ENCODE results near the gene TIMP3.

The TIMP3 gene

DNA sequence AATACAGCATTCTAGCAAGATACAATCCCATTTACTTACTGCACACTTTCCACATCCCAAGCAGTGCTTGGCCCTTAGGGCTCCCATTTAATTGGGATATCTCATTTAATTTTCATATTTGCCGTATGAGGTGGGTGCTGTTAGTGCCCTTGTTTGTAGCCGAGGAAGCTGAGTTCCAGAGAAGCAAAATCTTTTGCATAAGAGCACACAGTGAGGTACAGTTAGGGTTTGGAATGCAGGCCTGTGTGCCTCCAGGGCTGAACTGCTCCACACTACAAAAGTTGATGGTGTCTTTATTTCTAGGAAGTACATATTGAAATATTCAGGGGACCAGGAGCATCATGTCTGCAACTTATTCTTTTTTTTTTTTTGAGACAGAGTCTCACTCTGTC lies 15.5 kb upstream of the TIMP3 start:
- DNase-seq (ENCODE audit: low read depth in 2 of 2), result no peak

DNA sequence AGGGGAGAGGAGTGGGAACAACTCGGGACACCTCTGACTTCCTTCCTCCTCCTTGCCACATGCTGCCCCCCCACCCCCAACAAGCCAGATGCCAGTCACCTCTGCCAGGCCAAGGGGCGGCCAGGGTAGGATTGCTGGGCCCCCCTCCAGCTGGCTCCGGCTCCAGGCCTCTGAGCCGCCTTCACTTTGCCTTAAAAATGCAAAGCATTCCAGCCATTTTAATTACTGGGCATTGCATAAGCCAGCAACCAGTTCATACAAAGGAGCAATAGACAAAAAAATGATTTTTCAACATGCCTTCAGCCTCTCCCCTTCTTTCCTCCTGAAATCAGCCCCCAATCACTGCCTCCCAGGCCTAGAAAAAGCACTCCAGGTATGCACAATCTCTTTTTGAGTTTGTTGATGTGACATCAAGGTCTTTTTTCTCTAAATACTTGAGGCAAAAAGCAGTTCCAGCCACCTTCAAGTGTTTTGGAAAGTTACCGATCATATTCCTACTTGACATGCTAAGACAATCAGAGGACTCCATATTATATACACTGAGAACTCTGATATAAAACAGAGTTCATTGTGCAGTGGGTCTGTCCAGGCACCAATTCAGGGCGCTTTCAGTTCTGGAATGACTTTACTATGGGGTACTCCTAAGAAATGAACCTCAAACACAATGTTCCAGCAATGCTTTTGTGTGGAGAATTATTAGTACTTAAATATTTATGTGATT lies 12.4 kb upstream of the TIMP3 start:
- DNase-seq (ENCODE audit: low read depth in 2 of 2), result no peak

DNA sequence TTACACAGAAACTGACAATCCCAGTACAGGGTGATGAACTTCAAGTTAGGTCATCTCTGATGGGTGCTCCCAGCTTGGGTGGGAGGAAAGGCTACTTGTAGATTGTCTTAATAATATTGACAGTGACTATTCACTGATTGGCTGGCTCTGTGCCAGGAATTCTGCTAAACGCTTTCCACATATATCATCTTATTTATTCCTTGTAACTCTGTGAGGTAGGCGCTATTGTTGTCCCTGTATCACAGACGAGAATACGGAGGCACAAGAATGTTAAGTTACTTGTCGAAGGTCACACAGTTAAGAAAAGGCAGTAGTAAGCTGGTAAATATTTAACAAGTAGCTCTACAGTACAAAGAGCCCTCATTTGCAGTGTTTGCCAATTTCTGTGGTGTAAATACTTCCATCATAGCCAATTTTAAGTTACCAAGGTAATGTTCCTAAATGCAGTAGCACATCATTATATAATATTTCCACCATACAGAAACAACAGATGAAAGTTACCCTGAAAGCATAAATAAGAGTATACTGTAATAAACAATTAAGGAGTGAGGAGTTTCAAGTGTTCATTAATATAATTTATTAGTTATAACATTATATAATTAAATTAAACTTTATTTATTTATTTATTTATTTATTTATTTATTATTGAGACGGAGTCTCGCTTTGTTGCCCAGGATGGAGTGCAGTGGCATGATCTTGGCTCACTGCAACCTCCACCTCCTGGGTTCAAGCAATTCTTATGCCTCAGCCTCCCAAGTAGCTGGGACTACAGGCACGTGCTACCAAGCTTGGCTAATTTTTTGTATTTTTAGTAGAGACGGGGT lies 11.5 kb upstream of the TIMP3 start:
- no peak for DNase-seq (ENCODE audit: low read depth in 2 of 2)

GRCh38 chr22:32791056-32791455 lies 10.4 kb upstream of the TIMP3 start:
- DNase-seq (ENCODE audit: low read depth in 2 of 2), result no peak

DNA sequence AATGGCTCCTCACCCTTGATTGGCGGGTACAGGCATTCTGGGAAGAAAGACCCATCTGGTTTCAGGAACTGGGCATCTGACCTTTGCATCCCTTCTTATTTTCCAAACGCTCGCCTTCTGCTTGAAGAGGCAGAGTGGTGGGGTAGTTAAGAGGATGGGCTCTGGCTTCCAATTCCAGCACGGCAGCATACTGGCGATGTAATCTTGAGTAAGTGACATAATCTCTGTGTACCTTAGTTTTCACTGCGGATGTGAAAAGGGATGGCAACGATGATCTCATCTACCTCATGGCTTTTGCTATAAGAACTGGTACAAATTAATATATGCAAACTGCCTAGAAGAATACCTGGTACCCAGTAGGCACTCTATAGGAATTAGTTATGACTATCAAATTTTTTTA lies 10.0 kb upstream of the TIMP3 start:
- no peak for DNase-seq (ENCODE audit: low read depth in 2 of 2)

DNA sequence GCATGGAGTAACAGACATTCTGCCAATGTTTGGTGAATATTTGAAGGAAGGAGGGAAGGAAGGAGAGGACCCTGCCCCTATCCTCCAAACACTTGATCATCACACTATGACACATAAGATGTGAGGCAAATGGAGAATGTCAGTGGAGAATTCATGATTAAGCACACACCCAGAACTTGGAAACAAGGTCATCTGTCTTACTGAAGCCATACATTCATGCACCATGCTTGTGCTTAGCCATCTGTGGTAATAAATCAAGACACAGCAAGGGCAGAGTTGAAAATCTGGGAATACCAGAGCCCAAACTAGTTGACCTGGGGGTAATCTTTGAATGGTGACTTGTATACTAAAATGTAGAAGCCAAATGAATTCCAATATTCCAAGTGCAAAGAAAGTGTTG lies 7.9 kb upstream of the TIMP3 start:
- DNase-seq (ENCODE audit: low read depth in 2 of 2), result no peak

- DNase-seq (ENCODE audit: low read depth in 2 of 2), result no peak
Observed at GRCh38 chr22:32794449-32795213, 6.9 kb upstream of the TIMP3 start.

DNA sequence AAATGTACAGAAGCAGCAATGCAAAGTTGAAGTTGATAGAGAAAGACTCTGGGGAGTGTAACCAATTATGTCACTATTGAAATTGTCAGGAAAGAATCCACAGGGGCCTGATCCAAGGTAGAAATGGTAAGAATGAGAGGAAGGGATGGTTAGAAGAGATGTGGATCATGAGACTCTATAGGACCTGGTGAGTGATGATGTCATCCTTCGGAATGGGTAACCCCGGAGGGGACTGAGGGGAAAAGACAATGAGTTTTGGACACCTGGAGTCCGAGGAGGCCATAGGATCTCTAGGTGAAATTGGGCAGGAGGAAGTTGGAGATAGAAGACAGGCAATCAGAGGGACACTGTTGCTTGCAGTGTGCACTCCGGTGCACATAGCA lies 6.3 kb upstream of the TIMP3 start:
- DNase-seq (ENCODE audit: low read depth in 2 of 2), result no peak

DNA sequence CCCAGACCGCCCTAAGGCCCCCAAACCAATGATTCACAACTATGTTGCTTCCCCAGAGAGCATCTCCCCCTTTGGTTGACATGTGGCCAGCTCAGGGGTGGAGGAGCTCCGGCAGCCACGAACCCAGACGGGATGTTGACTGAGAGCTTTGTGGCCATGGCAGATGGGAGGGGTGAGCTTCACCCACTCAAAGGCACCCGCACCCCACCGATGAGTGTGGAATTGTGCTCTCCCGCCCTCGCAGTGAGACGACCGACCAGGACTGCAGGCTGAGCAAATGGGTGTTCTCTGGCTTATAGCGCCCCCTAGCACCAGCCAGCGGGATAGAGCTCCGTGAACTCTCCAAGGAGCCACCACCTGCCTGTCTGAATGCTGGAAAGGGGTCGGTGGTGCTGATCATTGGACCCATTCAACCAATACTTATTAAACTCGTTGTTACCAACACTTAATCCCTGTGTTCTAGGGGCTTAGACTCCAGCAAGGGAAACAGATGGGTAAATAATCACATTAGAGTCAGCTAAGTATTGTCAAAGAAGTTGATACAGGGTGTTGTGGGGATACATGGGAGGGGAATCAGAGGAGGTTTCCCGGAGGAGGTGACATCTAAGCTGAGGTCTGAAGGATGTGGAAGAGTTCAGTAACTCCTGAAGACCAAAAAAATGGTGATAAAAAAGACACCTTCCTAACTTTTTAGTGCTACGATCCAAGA lies 4.5 kb upstream of the TIMP3 start:
- peak; percentile 7 to 26 for DNase-seq (ENCODE audit: low read depth in 2 of 2)

- DNase-seq (ENCODE audit: low read depth in 2 of 2), result no peak
Observed at GRCh38 chr22:32799496-32799895, 2.0 kb upstream of the TIMP3 start.

- DNase-seq (ENCODE audit: low read depth in 2 of 2), result no peak
Observed at GRCh38 chr22:32800158-32800882, 1.2 kb upstream of the TIMP3 start.

GRCh38 chr22:32800994-32801536 lies 440 bp upstream of the TIMP3 start:
- no peak for DNase-seq (ENCODE audit: low read depth in 2 of 2)

- DNase-seq (ENCODE audit: low read depth in 2 of 2), result no peak
Observed at GRCh38 chr22:32802237-32802765, 796 bp downstream of the TIMP3 start.

GRCh38 chr22:32803020-32803737 lies 1.7 kb downstream of the TIMP3 start:
- no peak for DNase-seq (ENCODE audit: low read depth in 2 of 2)

GRCh38 chr22:32803738-32804435 lies 2.4 kb downstream of the TIMP3 start:
- DNase-seq (ENCODE audit: low read depth in 2 of 2), result no peak

DNA sequence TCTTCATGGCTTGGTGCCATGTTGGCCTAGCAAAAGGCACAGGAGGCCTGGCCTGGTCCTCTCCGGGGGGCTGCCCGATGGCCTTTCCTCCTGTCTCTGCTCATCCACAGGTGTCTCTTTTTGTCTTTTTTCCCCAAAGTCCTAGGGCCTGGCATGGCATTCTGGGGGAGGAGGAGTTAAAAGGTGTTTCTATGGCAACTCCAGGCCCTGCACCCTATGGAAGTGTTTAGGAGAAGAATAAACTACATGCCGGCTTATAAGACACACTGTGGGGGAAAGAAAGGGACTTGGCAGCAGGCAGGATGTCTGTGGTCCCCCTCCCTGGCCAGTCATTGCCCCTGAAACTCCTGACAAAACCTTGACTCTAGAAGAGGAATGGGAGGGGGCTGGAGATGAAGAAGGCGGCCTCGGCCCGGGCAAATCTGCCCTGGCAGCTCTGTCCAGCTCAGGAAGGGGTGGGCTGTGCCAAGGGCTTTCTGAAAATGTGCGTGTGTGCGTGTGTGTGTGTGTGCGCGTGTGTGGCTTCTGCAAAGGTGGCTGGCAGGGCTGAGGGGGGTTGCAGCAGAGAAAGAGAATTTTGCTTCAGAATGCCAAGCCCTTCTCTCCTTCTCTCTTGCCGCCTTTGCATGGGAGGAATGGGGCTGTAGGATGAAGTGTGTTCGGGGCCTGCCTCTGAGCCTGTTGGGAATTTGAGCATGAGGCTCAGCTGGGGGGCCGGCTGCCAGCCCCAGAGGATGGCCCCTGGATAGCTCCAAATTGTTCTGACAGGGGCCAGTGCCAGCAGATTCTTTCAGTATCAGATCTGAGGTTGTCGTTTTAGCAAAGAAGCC lies 3.2 kb downstream of the TIMP3 start:
- DNase-seq (ENCODE audit: low read depth in 2 of 2), result no peak

GRCh38 chr22:32805361-32805881 lies 3.9 kb downstream of the TIMP3 start:
- no peak for DNase-seq (ENCODE audit: low read depth in 2 of 2)

DNA sequence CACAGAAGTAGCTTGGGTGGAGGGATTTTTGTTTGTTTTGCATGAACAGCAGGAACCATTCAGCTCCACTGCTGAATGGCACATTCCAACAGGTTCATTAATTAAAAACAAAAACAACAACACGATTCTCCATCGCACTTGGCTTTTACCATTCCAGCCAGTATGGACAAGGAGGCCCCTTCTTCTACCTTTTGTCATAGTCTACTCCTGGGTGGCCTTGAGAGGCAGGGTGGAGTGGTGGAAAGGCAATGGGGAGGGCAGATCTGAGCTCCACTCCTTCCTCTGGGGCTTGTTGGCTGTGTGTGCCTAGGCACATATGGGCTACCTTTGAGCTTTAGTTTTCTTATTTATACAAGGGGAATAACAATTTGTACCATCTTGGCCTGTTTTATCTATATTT lies 4.8 kb downstream of the TIMP3 start:
- no peak for DNase-seq (ENCODE audit: low read depth in 2 of 2)
